Endodermal cell (in vitro differentiated cells): ENCODE results near the gene MAB21L2. TPM values are rescaled to one million over a fixed set of nuclear protein-coding genes. Genes with fewer than 3 reads are reported as not detected.

Experiments used
- DNase-seq: peaks from one replicate; pipeline ENCODE4 v3.0.0-alpha.2; 2017
- H3K27ac ChIP-seq: 2 replicates; pipeline ENCODE4 v1.5.1; 2013; ENCODE audit warnings: mild to moderate bottlenecking, low read depth, low read length, moderate library complexity
- H3K27me3 ChIP-seq: 2 replicates; pipeline ENCODE4 v1.6.1; 2013; ENCODE audit warnings: mild to moderate bottlenecking, low read length, moderate library complexity; ENCODE audit not compliant: insufficient read depth, control insufficient read depth, poor library complexity, severe bottlenecking
- H3K36me3 ChIP-seq: 2 replicates; pipeline ENCODE4 v1.7.0; 2013; ENCODE audit warnings: mild to moderate bottlenecking, low read length, moderate library complexity; ENCODE audit not compliant: control insufficient read depth, insufficient read depth
- H3K4me1 ChIP-seq: one replicate; pipeline ENCODE4 v1.7.0; 2013; ENCODE audit warnings: low read length; ENCODE audit not compliant: control insufficient read depth, insufficient read depth
- H3K4me3 ChIP-seq: 2 replicates; pipeline ENCODE4 v1.5.1; 2013; ENCODE audit warnings: mild to moderate bottlenecking, low read length, moderate library complexity
- H3K9ac ChIP-seq: 2 replicates; pipeline ENCODE4 v1.6.1; 2013; ENCODE audit warnings: mild to moderate bottlenecking, low read length, moderate library complexity; ENCODE audit not compliant: poor library complexity, severe bottlenecking; ENCODE audit errors: extremely low read depth
- H3K9me3 ChIP-seq: 2 replicates; pipeline ENCODE4 v1.6.1; 2013; ENCODE audit warnings: mild to moderate bottlenecking, low read length, moderate library complexity; ENCODE audit not compliant: control insufficient read depth
- H3K27ac Mint-ChIP-seq: 2 replicates; pipeline ENCODE4 v1.8.0; 2020; ENCODE audit warnings: mixed read lengths
- H3K27me3 Mint-ChIP-seq: 2 replicates; pipeline ENCODE4 v1.8.0; 2021; ENCODE audit warnings: mild to moderate bottlenecking, mixed read lengths; ENCODE audit not compliant: insufficient read depth
- H3K36me3 Mint-ChIP-seq: 2 replicates; pipeline ENCODE4 v1.8.0; 2020; ENCODE audit warnings: low read depth, mixed read lengths
- H3K4me1 Mint-ChIP-seq: 2 replicates; pipeline ENCODE4 v1.8.0; 2020; ENCODE audit warnings: mixed read lengths
- H3K4me3 Mint-ChIP-seq: 2 replicates; pipeline ENCODE4 v1.8.0; 2020; ENCODE audit warnings: mild to moderate bottlenecking, moderate library complexity, mixed read lengths
- H3K9me3 Mint-ChIP-seq: 2 replicates; pipeline ENCODE4 v1.8.0; 2020; ENCODE audit warnings: mild to moderate bottlenecking, mixed read lengths
- CTCF ChIP-seq: fragments of 200-600 bp; sonication (generic); conservative IDR thresholded peaks from 2 replicates; pipeline ENCODE4 v1.5.0; 2021; ENCODE audit warnings: antibody characterized with exemption, mild to moderate bottlenecking
- WGBS, 2 experiments: methylation state at CpG; one replicate each; pipeline versions ENCODE4 v1.1.5 to v1.1.7; 2013; ENCODE audit warnings: missing lambda C conversion rate in 2 of 2, mixed read lengths in 1 of 2; ENCODE audit not compliant: insufficient coverage in 1 of 2, insufficient read length in 1 of 2; 5-methylcytosine and 5-hydroxymethylcytosine counted together
- total RNA-seq, 2 donors: library from RNA; stranded (reverse); fragmentation: NEBNext Ultra II Directional in 1 of 2; extraction: Animal tissue kit (Norgen Biotek cat#: 25700) in 1 of 2; gene quantifications; 2 replicates in 1 of 2; 3 replicates in 1 of 2; pipeline ENCODE4 v1.2.1, GENCODE V29; 2021

The MAB21L2 gene
- total RNA-seq, 2 donors from 2014 or later, result not detected

GRCh38 chr4:150598909-150599308 lies 17.0 kb downstream of the MAB21L2 start:
- TF ChIP-seq CTCF, result no peak
- no peaks in the 10 kb centered on the region for H3K4me1 ChIP-seq
- H3K27ac ChIP-seq, result no peak overlapping the region
- no peaks in the 10 kb centered on the region for H3K9me3 ChIP-seq
- H3K9ac ChIP-seq, result no peak overlapping the region
- no peaks in the 10 kb centered on the region for H3K27me3 ChIP-seq
- no peaks in the 10 kb centered on the region for H3K4me1 Mint-ChIP-seq
- no peak overlapping the region for H3K4me3 ChIP-seq
- no peak overlapping the region for H3K4me3 Mint-ChIP-seq
- no peak for DNase-seq
- no peak overlapping the region for H3K27ac Mint-ChIP-seq
- no peaks in the 10 kb centered on the region for H3K27me3 Mint-ChIP-seq
- peaks cover 6% of the 10 kb centered on the region for H3K36me3 ChIP-seq
- WGBS, 2 experiments, result 95 to 100% methylated on average over 9 to 12 of the region's 12 CpGs
- H3K36me3 Mint-ChIP-seq, result peaks cover 8% of the 10 kb centered on the region
- no peaks in the 10 kb centered on the region for H3K9me3 Mint-ChIP-seq

- H3K4me3 Mint-ChIP-seq, result no peak overlapping the region
- H3K27ac Mint-ChIP-seq, result no peak overlapping the region
- no peaks in the 10 kb centered on the region for H3K27me3 Mint-ChIP-seq
- Histone ChIP-seq H3K36me3 (peaks cover 6% of the 10 kb centered on the region), H3K4me1 (no peaks in the 10 kb centered on the region), H3K27me3 (no peaks in the 10 kb centered on the region), H3K27ac (no peak overlapping the region), H3K9me3 (no peaks in the 10 kb centered on the region), H3K9ac (no peak overlapping the region), H3K4me3 (no peak overlapping the region)
- H3K9me3 Mint-ChIP-seq, result no peaks in the 10 kb centered on the region
- no peaks in the 10 kb centered on the region for H3K4me1 Mint-ChIP-seq
- H3K36me3 Mint-ChIP-seq, result peaks cover 8% of the 10 kb centered on the region
- DNase-seq, result no peak
- TF ChIP-seq CTCF, result no peak
- WGBS, 2 experiments, result 83% methylated on average over 1 of the region's 1 CpG; no CpG with 5 or more reads in 1 of the 2 experiments
These were observed 17.6 kb downstream of the MAB21L2 start for GRCh38 chr4:150599547-150599946.

- Histone ChIP-seq H3K9me3 (no peaks in the 10 kb centered on the region), H3K4me1 (no peaks in the 10 kb centered on the region), H3K27ac (no peak overlapping the region), H3K36me3 (peaks cover 6% of the 10 kb centered on the region), H3K4me3 (no peak overlapping the region), H3K9ac (no peak overlapping the region), H3K27me3 (no peaks in the 10 kb centered on the region)
- Mint-ChIP-seq H3K4me1 (peaks cover 2% of the 10 kb centered on the region), H3K27me3 (no peaks in the 10 kb centered on the region), H3K4me3 (no peak overlapping the region), H3K36me3 (peaks cover 8% of the 10 kb centered on the region), H3K27ac (no peak overlapping the region), H3K9me3 (no peaks in the 10 kb centered on the region)
- DNase-seq, result no peak
- 83 to 94% methylated on average over 4 to 5 of the region's 5 CpGs for WGBS, 2 experiments
- TF ChIP-seq CTCF, result no peak
These were observed 19.0 kb downstream of the MAB21L2 start for GRCh38 chr4:150600812-150601445.
